ENCODE data around the gene FCGR2B.
"Not testable (repeated sequence)": the region's sequence is repeated elsewhere in the genome, so short reads cannot be mapped to it uniquely, and the experiment has no call there.

FCGR2B gene

GRCh38 chr1:161647507-161648360 is 15.2 kb upstream of the FCGR2B start:
- not testable (repeated sequence) for DNase-seq

GRCh38 chr1:161653541-161653940 is 9.4 kb upstream of the FCGR2B start:
- DNase-seq, result not testable (repeated sequence)

- not testable (repeated sequence) for DNase-seq
These were observed 9.0 kb upstream of the FCGR2B start for GRCh38 chr1:161653971-161654370.

GRCh38 chr1:161658524-161658923 is 4.4 kb upstream of the FCGR2B start:
- not testable (repeated sequence) for DNase-seq

- DNase-seq, result not testable (repeated sequence)
These were observed 1.2 kb upstream of the FCGR2B start for GRCh38 chr1:161661660-161662311.

GRCh38 chr1:161663569-161663968 is 626 bp downstream of the FCGR2B start:
- DNase-seq, result not testable (repeated sequence)

- DNase-seq, result not testable (repeated sequence)
These were observed 1.7 kb downstream of the FCGR2B start for GRCh38 chr1:161664689-161665088.

- DNase-seq, result not testable (repeated sequence)
These were observed 8.4 kb downstream of the FCGR2B start for GRCh38 chr1:161671045-161672020.

GRCh38 chr1:161673437-161673836 is 10.5 kb downstream of the FCGR2B start:
- not testable (repeated sequence) for DNase-seq

GRCh38 chr1:161674447-161674846 is 11.5 kb downstream of the FCGR2B start:
- DNase-seq, result not testable (repeated sequence)

- not testable (repeated sequence) for DNase-seq
These were observed 12.0 kb downstream of the FCGR2B start for GRCh38 chr1:161674908-161675307.

- no peak for DNase-seq
These were observed 13.5 kb downstream of the FCGR2B start for GRCh38 chr1:161676441-161676840.

GRCh38 chr1:161676958-161677689 is 14.2 kb downstream of the FCGR2B start:
- DNase-seq, result no peak

GRCh38 chr1:161678500-161678899 is 15.6 kb downstream of the FCGR2B start:
- DNase-seq, result no peak

- no peak for DNase-seq
These were observed 18.9 kb downstream of the FCGR2B start for GRCh38 chr1:161681879-161682278.

GRCh38 chr1:161688946-161689345 is 26.0 kb downstream of the FCGR2B start:
- no peak for DNase-seq

- DNase-seq, result no peak
These were observed 28.9 kb downstream of the FCGR2B start for GRCh38 chr1:161691846-161692245.

- DNase-seq, result not testable (repeated sequence)
These were observed 30.2 kb downstream of the FCGR2B start for GRCh38 chr1:161693020-161693712.

- not testable (repeated sequence) for DNase-seq
These were observed 35.4 kb downstream of the FCGR2B start for GRCh38 chr1:161698302-161698701.

- DNase-seq, result no peak
These were observed 39.3 kb downstream of the FCGR2B start for GRCh38 chr1:161702250-161702649.

- no peak for DNase-seq
These were observed 42.6 kb downstream of the FCGR2B start for GRCh38 chr1:161705537-161705936.

GRCh38 chr1:161706113-161706481 is 43.2 kb downstream of the FCGR2B start:
- no peak for DNase-seq
